GM12878 (cell line): ENCODE data around the gene SPAG9. TPM values are rescaled to one million over a fixed set of nuclear protein-coding genes. Genes with fewer than 3 reads are reported as not detected.

Experiments used
- ATAC-seq: fragments of 200-7000 bp; cut with Tn5 transposase; 3 replicates; pipeline ENCODE4 v1.9.1; 2020; ENCODE audit warnings: mild to moderate bottlenecking, moderate library complexity
- BruUV-seq: library from RNA; stranded (reverse); fragments of 400-500 nt; replicated peaks from 2 replicates; lab custom pipeline; 2021; lab: Mats Ljungman, UMichigan
- CTCF ChIA-PET: fragments of 300-600 bp; sonication (Branson Sonifier 250); formaldehyde crosslinking; extraction: SDS; loops from one replicate; lab custom pipeline; 2021; ENCODE audit warnings: inconsistent platforms; lab: Yijun Ruan, JAX
- POLR2A ChIA-PET: fragments of 350-600 bp; formaldehyde crosslinking; extraction: SDS; loops from one replicate; lab custom pipeline; 2021; ENCODE audit warnings: inconsistent platforms; lab: Charles Lee
- RAD21 ChIA-PET: fragments of 300-600 bp; sonication (Branson Sonifier 250); formaldehyde crosslinking; loops from one replicate; lab custom pipeline; 2023; ENCODE audit warnings: antibody characterized with exemption; ENCODE audit not compliant: unreplicated experiment; lab: Charles Lee
- SMC1A ChIA-PET: fragments of 300-600 bp; sonication (Branson Sonifier 250); formaldehyde crosslinking; loops from one replicate; lab custom pipeline; 2023; ENCODE audit not compliant: unreplicated experiment, uncharacterized antibody; lab: Charles Lee
- DNase-seq: peaks from one replicate; pipeline ENCODE4 v3.0.0-alpha.2; 2011; ENCODE audit warnings: low read depth, low spot score
- FAIRE-seq: peaks from 3 replicates; lab custom pipeline; 2011; peaks lifted over from hg19 to GRCh38; lab: Jason Lieb, UNC
- H2AFZ ChIP-seq: 2 replicates; pipeline ENCODE4 v1.6.0; 2011; ENCODE audit warnings: low read depth, low read length, control low read depth; ENCODE audit not compliant: control insufficient read depth
- H3K27ac ChIP-seq: 2 replicates; pipeline ENCODE4 v1.5.1; 2011; ENCODE audit warnings: control low read depth; ENCODE audit not compliant: control insufficient read depth, insufficient read depth
- H3K27me3 ChIP-seq, 2 experiments: replicated peaks in 1 of 2; 2 replicates each; pipeline versions ENCODE4 v1.6.0 to v1.6.1; 2011; ENCODE audit warnings: low read length in 1 of 2; ENCODE audit not compliant: control insufficient read depth in 2 of 2, insufficient read depth in 2 of 2
- H3K36me3 ChIP-seq, 2 experiments: 2 replicates each; pipeline ENCODE4 v1.5.1; 2011; ENCODE audit warnings: low read length in 1 of 2; ENCODE audit not compliant: control insufficient read depth in 2 of 2, insufficient read depth in 2 of 2
- H3K4me1 ChIP-seq: 2 replicates; pipeline ENCODE4 v1.6.1; 2011; ENCODE audit warnings: mild to moderate bottlenecking, low read length, moderate library complexity, mixed read lengths; ENCODE audit not compliant: control insufficient read depth, insufficient read depth
- H3K4me2 ChIP-seq: 2 replicates; pipeline ENCODE4 v1.6.0; 2011; ENCODE audit warnings: control low read depth; ENCODE audit not compliant: control insufficient read depth, insufficient read depth
- H3K4me3 ChIP-seq: fragments of 200-600 bp; sonication (generic); 2 replicates; pipeline ENCODE4 v1.5.1; 2016
- H3K79me2 ChIP-seq: 2 replicates; pipeline ENCODE4 v1.6.0; 2011; ENCODE audit warnings: low read length; ENCODE audit not compliant: control insufficient read depth, insufficient read depth
- H3K9ac ChIP-seq: 2 replicates; pipeline ENCODE4 v1.8.0; 2011; ENCODE audit warnings: low read length, control low read depth, mixed read lengths; ENCODE audit not compliant: control insufficient read depth, insufficient read depth
- H3K9me3 ChIP-seq: replicated peaks from 3 replicates; pipeline ENCODE4 v1.5.1; 2011; ENCODE audit warnings: mild to moderate bottlenecking, low read length; ENCODE audit not compliant: control insufficient read depth, insufficient read depth
- H4K20me1 ChIP-seq: 2 replicates; pipeline ENCODE4 v1.6.0; 2011; ENCODE audit not compliant: control insufficient read depth, insufficient read depth
- BCLAF1 ChIP-seq: fragments of 450-650 bp; IDR thresholded peaks from 2 replicates; pipeline ENCODE4 v1.6.1; 2017; ENCODE audit warnings: antibody characterized with exemption, mild to moderate bottlenecking, moderate library complexity
- DPF2 ChIP-seq: fragments of 450-650 bp; IDR thresholded peaks from 2 replicates; pipeline ENCODE4 v1.6.1; 2017; ENCODE audit warnings: mild to moderate bottlenecking
- FOS ChIP-seq: IDR thresholded peaks from 3 replicates; pipeline ENCODE4 v1.6.1; 2011; ENCODE audit warnings: borderline replicate concordance; ENCODE audit not compliant: insufficient read length; ENCODE audit errors: extremely low read depth
- IKZF2 ChIP-seq, 2 experiments: fragments of 450-650 bp; IDR thresholded peaks; 2 replicates each; pipeline ENCODE4 v1.6.1; 2017; ENCODE audit warnings: mild to moderate bottlenecking in 2 of 2, moderate library complexity in 2 of 2
- JUNB ChIP-seq: IDR thresholded peaks from 2 replicates; pipeline ENCODE4 v1.6.1; 2016; ENCODE audit warnings: antibody characterized with exemption, mild to moderate bottlenecking
- KAT2A ChIP-seq: conservative IDR thresholded peaks from 2 replicates; pipeline ENCODE4 v1.6.1; 2011; ENCODE audit warnings: low read depth, low read length; ENCODE audit not compliant: control insufficient read depth
- NFXL1 ChIP-seq: fragments of 450-650 bp; IDR thresholded peaks from 2 replicates; pipeline ENCODE4 v1.6.1; 2017; ENCODE audit warnings: antibody characterized with exemption, mild to moderate bottlenecking, borderline replicate concordance
- SMAD5 ChIP-seq: IDR thresholded peaks from 2 replicates; pipeline ENCODE4 v1.6.1; 2016; ENCODE audit warnings: antibody characterized with exemption, low read depth
- SREBF1 ChIP-seq: IDR thresholded peaks from 2 replicates; pipeline ENCODE4 v1.6.1; 2012; ENCODE audit warnings: mild to moderate bottlenecking, low read length
- ZBTB40 ChIP-seq: fragments of 450-650 bp; IDR thresholded peaks from 2 replicates; pipeline ENCODE4 v1.6.1; 2016; ENCODE audit warnings: mild to moderate bottlenecking, moderate library complexity, borderline replicate concordance
- WGBS: methylation state at CpG from one replicate; pipeline ENCODE4 v1.1.6; 2016; ENCODE audit warnings: low lambda C conversion rate; ENCODE audit not compliant: insufficient replicate concordance, insufficient coverage; ENCODE audit errors: missing lambda C conversion rate; 5-methylcytosine and 5-hydroxymethylcytosine counted together
- in situ Hi-C: fragments of 300-500 bp; cut with MboI; formaldehyde crosslinking; loops from 9 replicates; pipeline ENCODE4 v1.14.3; 2018; ENCODE audit warnings: mixed read lengths
- intact Hi-C: fragments of 100-400 bp; cut with micrococcal nuclease; formaldehyde crosslinking; loops from one replicate; pipeline ENCODE4 v1.14.2; 2022; ENCODE audit not compliant: unreplicated experiment
- polyA plus RNA-seq, 11 experiments: library from polyadenylated mRNA; depleted of rRNA in 4 of 11; unstranded in 6 of 11; stranded (reverse) in 5 of 11; fragments of >200 nt; fragmentation: Nextera tagmentation in 4 of 11; fragmentation: Illumina TruSeq in 1 of 11; extraction: Ambion mirVana in 4 of 11; extraction: Trizol in 1 of 11; gene quantifications; 1 replicate in 1 of 11; 2 replicates in 10 of 11; pipeline versions ENCODE4 v1.2.1 to v1.2.3, GENCODE V29; 2011 to 2016; ENCODE audit warnings: inconsistent platforms in 2 of 11, missing spikeins in 2 of 11, low read depth in 1 of 11
- total RNA-seq, 4 experiments: library from RNA; depleted of rRNA in 3 of 4; stranded (reverse); fragments of >200 nt in 3 of 4; fragmentation: Illumina TruSeq in 1 of 4; extraction: Trizol in 1 of 4; gene quantifications; 2 replicates each; pipeline versions ENCODE4 v1.2.1 to v1.2.3, GENCODE V29; 2013 to 2021

SPAG9 gene
- total and polyA plus RNA-seq, 10 of the 15 experiments (the other 5 are each of a cell fraction or from before 2014, with no cell fraction given), result 6.6 to 42.0 (median 24.9) TPM

GRCh38 chr17:51035431-51035830 lies 85.2 kb downstream of the SPAG9 start (continued):
- TF ChIP-seq DPF2 (no peak), IKZF2 (IDR thresholded peaks at IDR 0.05) (no peak), KAT2A (no peak), ZBTB40 (no peak), FOS (no peak), JUNB (no peak)

GRCh38 chr17:51034800-51035199 lies 85.9 kb downstream of the SPAG9 start:
- in situ Hi-C loops (no loop called here), intact Hi-C loops (no loop called here)
- H4K20me1 ChIP-seq, result no peaks in the 10 kb centered on the region
- no peaks in the 10 kb centered on the region for H3K9me3 ChIP-seq
- ChIA-PET POLR2A (interaction anchor here (0.6 to 1.1 kb wide), 4 partner anchors 9 to 76 kb away, joined by 3 read pairs; no protein-coding TSS in a partner anchor), SMC1A (interaction anchor here (1.0 to 1.7 kb wide), 6 partner anchors 12 to 223 kb away, joined by 3 to 7 read pairs (median 4); no protein-coding TSS in a partner anchor), RAD21 (interaction anchor here (1.0 to 2.5 kb wide), 2 partner anchors 10 to 14 kb away, joined by 3 to 6 read pairs; no protein-coding TSS in a partner anchor), CTCF (interaction anchor here (0.6 to 9.7 kb wide), 9 partner anchors 9 to 182 kb away, joined by 3 to 73 read pairs (median 6); no protein-coding TSS in a partner anchor)
- DNase-seq (no peak), ATAC-seq (no peak), FAIRE-seq (no peak)
- no peak overlapping the region for H2AFZ ChIP-seq
- WGBS, result 95% methylated on average over 2 of the region's 2 CpGs
- H3K27me3 ChIP-seq, result no peaks in the 10 kb centered on the region
- H3K9ac ChIP-seq, result no peak overlapping the region
- H3K79me2 ChIP-seq, result no peaks in the 10 kb centered on the region
- H3K4me2 ChIP-seq, result no peak overlapping the region
- H3K27ac ChIP-seq, result no peak overlapping the region
- H3K4me1 ChIP-seq, result peaks cover 9% of the 10 kb centered on the region
- H3K36me3 ChIP-seq, result peaks cover 0 to 3% of the 10 kb centered on the region in 2 experiments; a peak in 2 of 4 replicates
- BruUV-seq, result no TSS peak
- TF ChIP-seq SREBF1 (no peak), SMAD5 (no peak), BCLAF1 (no peak), FOS (no peak), NFXL1 (no peak)
- no peak overlapping the region for H3K4me3 ChIP-seq
